DOHH2 (cell line): Measurements from ENCODE around the gene TRPM2.

Experiments used
- EZH2phosphoT487 ChIP-seq: fragments of 200-600 bp; sonication (generic); IDR thresholded peaks from 2 replicates; pipeline ENCODE4 v1.6.1; 2017; ENCODE audit warnings: borderline replicate concordance, mild to moderate bottlenecking, antibody characterized with exemption, low read length, moderate library complexity, mixed read lengths
- TF ChIP-seq, protein P1 (sequence below): fragments of 200-600 bp; sonication (generic); IDR thresholded peaks from one replicate; pipeline ENCODE4 v1.5.1; 2014; ENCODE audit warnings: antibody characterized with exemption, mild to moderate bottlenecking, low read depth, low read length; ENCODE audit not compliant: poor library complexity, severe bottlenecking

DNA sequence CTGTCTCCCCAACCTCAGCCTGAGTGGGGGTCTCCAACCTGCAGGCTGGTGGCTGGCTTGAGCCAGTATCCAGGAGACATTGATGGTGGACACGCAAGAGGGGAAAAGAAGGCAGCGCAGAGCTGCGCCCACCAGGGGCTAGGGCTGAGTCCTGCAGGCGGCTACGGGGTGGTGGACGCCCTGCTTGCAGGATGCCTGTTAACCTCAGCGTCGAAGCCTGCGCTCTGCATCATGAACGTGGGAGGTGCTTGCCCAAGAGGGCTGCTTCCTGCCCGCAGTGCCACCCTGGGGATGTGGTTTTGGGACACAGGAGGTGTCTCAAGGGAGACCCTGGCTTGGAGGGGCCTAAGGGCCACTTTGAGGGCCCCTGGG lies 25.8 kb upstream of the TRPM2 start:
- TF ChIP-seq, protein P1, sequence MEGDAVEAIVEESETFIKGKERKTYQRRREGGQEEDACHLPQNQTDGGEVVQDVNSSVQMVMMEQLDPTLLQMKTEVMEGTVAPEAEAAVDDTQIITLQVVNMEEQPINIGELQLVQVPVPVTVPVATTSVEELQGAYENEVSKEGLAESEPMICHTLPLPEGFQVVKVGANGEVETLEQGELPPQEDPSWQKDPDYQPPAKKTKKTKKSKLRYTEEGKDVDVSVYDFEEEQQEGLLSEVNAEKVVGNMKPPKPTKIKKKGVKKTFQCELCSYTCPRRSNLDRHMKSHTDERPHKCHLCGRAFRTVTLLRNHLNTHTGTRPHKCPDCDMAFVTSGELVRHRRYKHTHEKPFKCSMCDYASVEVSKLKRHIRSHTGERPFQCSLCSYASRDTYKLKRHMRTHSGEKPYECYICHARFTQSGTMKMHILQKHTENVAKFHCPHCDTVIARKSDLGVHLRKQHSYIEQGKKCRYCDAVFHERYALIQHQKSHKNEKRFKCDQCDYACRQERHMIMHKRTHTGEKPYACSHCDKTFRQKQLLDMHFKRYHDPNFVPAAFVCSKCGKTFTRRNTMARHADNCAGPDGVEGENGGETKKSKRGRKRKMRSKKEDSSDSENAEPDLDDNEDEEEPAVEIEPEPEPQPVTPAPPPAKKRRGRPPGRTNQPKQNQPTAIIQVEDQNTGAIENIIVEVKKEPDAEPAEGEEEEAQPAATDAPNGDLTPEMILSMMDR, result no peak
- no peak for TF ChIP-seq EZH2phosphoT487
